Measurements from ENCODE around the gene CAMK2A. TPM values are rescaled to one million over a fixed set of nuclear protein-coding genes. Genes with fewer than 3 reads are reported as not detected.

The CAMK2A gene
- total RNA-seq, 1 donor from 2014 or later, result not detected

DNA sequence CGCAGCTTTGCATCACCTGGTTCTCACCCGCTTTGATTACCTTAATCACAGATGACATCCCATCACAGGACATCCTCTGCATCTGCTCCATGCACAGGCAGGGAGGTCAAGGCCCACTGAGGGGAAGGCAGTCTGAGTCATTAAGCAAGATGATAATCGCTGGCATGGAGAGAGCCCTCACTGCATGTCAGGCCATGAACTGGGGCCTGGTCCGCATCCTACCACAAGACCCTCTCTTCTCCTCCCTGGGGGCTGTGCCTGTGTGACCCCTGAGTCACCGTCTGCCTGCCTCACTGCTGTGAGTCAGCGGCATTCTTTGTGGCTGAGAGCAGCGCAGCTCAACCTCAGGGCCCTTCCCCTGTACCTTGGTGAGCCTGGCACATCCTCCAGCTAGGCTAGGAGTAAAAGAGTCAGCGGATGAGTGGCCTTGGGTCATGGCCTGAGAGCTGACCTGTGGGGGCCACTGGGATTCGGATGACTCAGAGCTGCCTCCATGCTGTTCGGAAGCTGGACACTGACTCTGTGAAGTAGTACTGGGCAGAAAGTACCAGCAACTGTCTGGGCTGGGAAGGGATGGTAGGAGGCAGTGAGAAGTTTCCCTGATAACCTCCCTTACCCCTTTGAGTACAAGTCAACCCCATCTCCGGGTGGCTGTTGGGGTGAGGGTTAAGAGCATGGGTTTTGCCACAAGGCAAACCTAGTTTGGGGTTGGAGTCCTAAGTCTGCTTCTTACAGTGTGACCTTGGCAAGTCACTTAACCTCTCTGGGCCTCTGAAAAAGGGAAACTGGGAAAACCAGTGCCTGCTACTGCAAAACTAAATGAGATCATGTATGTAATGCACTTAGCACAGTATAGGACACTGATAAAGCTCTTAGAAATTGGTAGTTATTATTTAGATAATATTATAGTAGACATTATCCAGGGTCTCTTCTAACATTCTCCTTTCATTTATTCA, 27.8 kb upstream of the CAMK2A start:
- DNase-seq (ENCODE audit: low read depth), result peak; percentile 94
- no peak overlapping the region for H3K4me3 ChIP-seq (ENCODE audit: low read depth, low read length)
- TF ChIP-seq, protein P1, sequence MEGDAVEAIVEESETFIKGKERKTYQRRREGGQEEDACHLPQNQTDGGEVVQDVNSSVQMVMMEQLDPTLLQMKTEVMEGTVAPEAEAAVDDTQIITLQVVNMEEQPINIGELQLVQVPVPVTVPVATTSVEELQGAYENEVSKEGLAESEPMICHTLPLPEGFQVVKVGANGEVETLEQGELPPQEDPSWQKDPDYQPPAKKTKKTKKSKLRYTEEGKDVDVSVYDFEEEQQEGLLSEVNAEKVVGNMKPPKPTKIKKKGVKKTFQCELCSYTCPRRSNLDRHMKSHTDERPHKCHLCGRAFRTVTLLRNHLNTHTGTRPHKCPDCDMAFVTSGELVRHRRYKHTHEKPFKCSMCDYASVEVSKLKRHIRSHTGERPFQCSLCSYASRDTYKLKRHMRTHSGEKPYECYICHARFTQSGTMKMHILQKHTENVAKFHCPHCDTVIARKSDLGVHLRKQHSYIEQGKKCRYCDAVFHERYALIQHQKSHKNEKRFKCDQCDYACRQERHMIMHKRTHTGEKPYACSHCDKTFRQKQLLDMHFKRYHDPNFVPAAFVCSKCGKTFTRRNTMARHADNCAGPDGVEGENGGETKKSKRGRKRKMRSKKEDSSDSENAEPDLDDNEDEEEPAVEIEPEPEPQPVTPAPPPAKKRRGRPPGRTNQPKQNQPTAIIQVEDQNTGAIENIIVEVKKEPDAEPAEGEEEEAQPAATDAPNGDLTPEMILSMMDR (conservative IDR thresholded peaks at IDR 0.05; ENCODE audit: low read depth, low read length), result no peak

DNA sequence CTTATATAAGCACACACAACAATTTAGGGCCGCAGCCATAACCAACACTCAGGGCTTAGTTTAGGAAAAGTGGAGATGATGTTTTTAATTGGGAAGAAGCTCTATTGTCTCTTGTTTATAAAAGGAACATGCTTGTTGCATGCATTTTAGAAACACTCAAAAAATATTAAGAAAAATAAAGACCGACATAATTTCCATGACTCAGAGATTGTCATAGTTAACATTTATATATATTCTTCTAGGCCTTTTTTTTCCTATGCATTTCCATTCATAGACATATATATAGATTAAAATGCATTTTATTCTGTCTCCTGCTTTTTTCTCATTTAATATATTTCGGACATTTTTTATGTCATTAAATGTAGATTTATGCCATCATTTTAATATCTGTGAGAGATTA, 26.7 kb upstream of the CAMK2A start:
- TF ChIP-seq, protein P1 (conservative IDR thresholded peaks at IDR 0.05; ENCODE audit: low read depth, low read length), result no peak
- DNase-seq (ENCODE audit: low read depth), result no peak
- no peak overlapping the region for H3K4me3 ChIP-seq (ENCODE audit: low read depth, low read length)

DNA sequence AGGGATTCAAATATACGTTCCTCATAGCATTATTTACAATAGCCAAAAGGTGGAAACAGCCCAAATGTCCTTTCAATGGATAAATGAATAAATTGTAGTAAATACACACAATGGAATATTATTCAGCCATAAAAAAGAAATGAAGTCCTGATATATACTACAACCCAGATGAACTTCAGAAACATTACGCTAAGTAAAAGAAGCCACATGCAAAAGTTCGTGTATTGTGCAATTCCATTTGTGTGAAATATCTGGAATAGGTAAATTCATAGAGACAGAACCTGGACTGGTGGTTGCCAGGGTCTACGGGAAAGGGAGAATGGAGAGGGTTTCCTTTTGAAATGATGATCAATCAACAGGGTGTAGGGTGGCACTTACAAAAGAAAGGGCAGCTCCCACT, 25.7 kb upstream of the CAMK2A start:
- TF ChIP-seq, protein P1 (conservative IDR thresholded peaks at IDR 0.05; ENCODE audit: low read depth, low read length), result no peak
- no peak for DNase-seq (ENCODE audit: low read depth)
- H3K4me3 ChIP-seq (ENCODE audit: low read depth, low read length), result no peak overlapping the region

DNA sequence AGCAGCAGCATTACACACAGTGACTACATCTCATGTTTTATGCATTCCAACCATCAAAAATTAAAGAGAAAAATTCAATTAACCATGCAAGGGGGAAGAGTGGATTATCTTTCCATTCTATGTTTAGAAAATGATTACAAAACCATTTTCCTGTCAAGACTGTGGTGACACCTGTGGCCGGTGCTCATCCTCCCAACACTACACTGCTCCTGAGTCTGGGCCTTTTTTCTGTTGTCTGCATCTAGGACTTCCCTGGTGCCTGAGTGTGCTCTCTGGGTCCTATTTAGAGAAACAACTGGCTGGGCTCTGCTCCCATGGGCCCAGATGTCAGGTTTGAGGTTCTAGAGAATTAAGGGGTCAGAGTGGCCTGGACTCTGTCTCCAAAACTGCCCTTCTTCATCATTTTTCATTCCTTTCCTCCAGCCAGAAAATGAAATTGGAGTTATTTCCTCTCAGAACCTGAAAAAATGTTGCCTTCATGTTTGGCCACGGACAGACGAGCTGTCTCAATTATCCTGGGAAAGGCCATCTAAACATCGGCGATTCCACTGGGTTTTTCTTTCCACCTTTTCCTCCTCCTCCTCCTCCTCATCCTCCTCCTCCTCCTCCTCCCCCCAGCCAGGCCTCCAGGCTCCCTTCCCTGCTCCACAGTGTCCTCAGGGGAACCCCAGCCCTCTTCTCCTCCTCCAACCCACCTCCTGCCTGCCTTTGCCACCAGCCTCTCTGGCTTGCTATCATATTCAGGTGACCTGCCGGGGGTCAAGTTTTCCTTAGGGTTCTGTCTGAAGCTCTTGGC, 24.5 kb upstream of the CAMK2A start:
- DNase-seq (ENCODE audit: low read depth), result no peak
- no peak overlapping the region for H3K4me3 ChIP-seq (ENCODE audit: low read depth, low read length)
- TF ChIP-seq, protein P1 (conservative IDR thresholded peaks at IDR 0.05; ENCODE audit: low read depth, low read length), result no peak

DNA sequence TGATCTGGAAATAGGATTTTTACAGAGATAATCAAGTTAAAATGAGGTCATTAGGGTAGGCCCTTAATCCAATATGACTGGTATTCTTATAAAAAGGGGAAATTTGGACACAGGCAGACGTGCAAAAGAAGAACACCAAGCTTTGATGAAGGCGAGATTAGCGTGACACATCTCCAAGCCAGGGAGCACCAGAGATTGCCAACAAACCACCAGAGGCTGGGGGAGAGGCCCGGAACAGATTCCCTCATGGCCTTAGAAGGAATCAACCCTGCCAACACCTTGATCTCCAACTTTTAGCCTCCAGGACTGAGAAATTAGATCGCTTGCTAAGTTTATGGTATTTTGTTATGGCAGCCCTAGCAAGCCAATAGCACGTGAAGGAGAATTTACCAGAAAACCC, 23.9 kb upstream of the CAMK2A start:
- TF ChIP-seq, protein P1 (conservative IDR thresholded peaks at IDR 0.05; ENCODE audit: low read depth, low read length), result no peak
- no peak overlapping the region for H3K4me3 ChIP-seq (ENCODE audit: low read depth, low read length)
- no peak for DNase-seq (ENCODE audit: low read depth)

DNA sequence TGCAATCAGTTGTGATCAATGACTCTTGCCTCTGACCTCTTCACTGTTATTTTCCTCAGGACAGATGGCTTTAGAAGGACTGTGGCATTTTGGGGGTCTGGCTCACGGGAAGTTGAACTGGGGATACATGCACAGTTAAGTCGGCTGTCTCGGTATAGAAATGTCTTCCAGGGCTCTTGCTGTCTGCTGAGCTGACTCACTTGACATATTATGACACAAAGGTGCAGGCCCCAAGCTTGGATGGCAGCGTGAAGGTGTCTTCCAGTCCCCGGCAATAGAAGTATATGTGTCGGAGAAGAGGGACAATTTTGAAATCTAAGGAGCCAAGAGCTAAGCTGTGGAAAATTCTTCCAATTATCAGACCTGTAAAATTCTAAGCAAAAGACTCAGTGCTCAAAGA, 22.9 kb upstream of the CAMK2A start:
- TF ChIP-seq, protein P1 (conservative IDR thresholded peaks at IDR 0.05; ENCODE audit: low read depth, low read length), result no peak
- H3K4me3 ChIP-seq (ENCODE audit: low read depth, low read length), result no peak overlapping the region
- DNase-seq (ENCODE audit: low read depth), result no peak

Data from epithelial cell of proximal tubule (primary cell).